K562 (cell line): ENCODE data around the gene OVOL2. TPM values are rescaled to one million over a fixed set of nuclear protein-coding genes. Genes with fewer than 3 reads are reported as not detected.

Experiments
- ATAC-seq: fragments of 200-7000 bp; cut with Tn5 transposase; 3 replicates; pipeline ENCODE4 v1.9.1; 2020; ENCODE audit warnings: moderate library complexity
- BruUV-seq: library from RNA; stranded (reverse); fragments of 400-500 nt; replicated peaks from 2 replicates; lab custom pipeline; 2021; lab: Mats Ljungman, UMichigan
- CTCF ChIA-PET: fragments of 300-600 bp; formaldehyde crosslinking; extraction: SDS; loops from one replicate; lab custom pipeline; 2021; ENCODE audit warnings: low intra/inter-chr PET ratio; lab: Yijun Ruan, JAX
- POLR2A ChIA-PET: fragments of 300-600, 350-650 bp; sonication (Branson Sonifier 250); formaldehyde crosslinking; extraction: SDS; loops from one replicate; lab custom pipeline; 2021; ENCODE audit warnings: antibody characterized with exemption, inconsistent platforms; lab: Yijun Ruan, JAX
- DNase-seq, 4 experiments: peaks; one replicate each; pipeline versions ENCODE4 v3.0.0 to v3.0.0-alpha.2; 2011 to 2018; ENCODE audit warnings: low spot score in 3 of 4, mixed read lengths in 3 of 4; ENCODE audit errors: extremely low read depth in 1 of 4
- FAIRE-seq: peaks from 2 replicates; lab custom pipeline; 2011; peaks lifted over from hg19 to GRCh38; lab: Jason Lieb, UNC
- H2AFZ ChIP-seq: 2 replicates; pipeline ENCODE4 v1.6.0; 2011; ENCODE audit warnings: low read depth, low read length, control low read depth, inconsistent platforms
- H3K27ac ChIP-seq: fragments of 200-600 bp; 3 replicates; pipeline ENCODE4 v1.8.0; 2011; ENCODE audit warnings: low read depth, mild to moderate bottlenecking, control low read depth, inconsistent platforms, low read length, moderate library complexity, mixed read lengths; ENCODE audit errors: extremely low read depth
- H3K27me3 ChIP-seq, 2 experiments: fragments of 300-600 bp in 1 of 2; 2 replicates in 1 of 2; 3 replicates in 1 of 2; pipeline versions ENCODE4 v1.6.0 to v1.8.0; 2011; ENCODE audit warnings: inconsistent platforms in 2 of 2, low read length in 2 of 2, mild to moderate bottlenecking in 1 of 2, mixed read lengths in 1 of 2, moderate library complexity in 1 of 2; ENCODE audit not compliant: control insufficient read depth in 2 of 2, insufficient read depth in 2 of 2
- H3K36me3 ChIP-seq: fragments of 300-600 bp; 3 replicates; pipeline ENCODE4 v1.8.0; 2011; ENCODE audit warnings: mild to moderate bottlenecking, low read length, inconsistent platforms; ENCODE audit not compliant: control insufficient read depth, insufficient read depth
- H3K4me1 ChIP-seq, 2 experiments: fragments of 200-600 bp in 1 of 2; replicated peaks in 1 of 2; 2 replicates in 1 of 2; 3 replicates in 1 of 2; pipeline versions ENCODE4 v1.5.1 to v1.8.0; 2011; ENCODE audit warnings: inconsistent platforms in 2 of 2, low read length in 2 of 2, mild to moderate bottlenecking in 1 of 2, mixed read lengths in 1 of 2, moderate library complexity in 1 of 2; ENCODE audit not compliant: control insufficient read depth in 2 of 2, insufficient read depth in 2 of 2
- H3K4me2 ChIP-seq: 2 replicates; pipeline ENCODE4 v1.6.1; 2011; ENCODE audit warnings: low read length, control low read depth, inconsistent platforms, mixed read lengths; ENCODE audit not compliant: insufficient read depth
- H3K4me3 ChIP-seq: fragments of 200-600 bp; sonication (generic), shearing (Covaris generic); 2 replicates; pipeline ENCODE4 v1.5.1; 2016; ENCODE audit warnings: control low read depth, inconsistent platforms
- H3K79me2 ChIP-seq: fragments of 200-600 bp; 3 replicates; pipeline ENCODE4 v1.8.0; 2011; ENCODE audit warnings: low read length, inconsistent platforms; ENCODE audit not compliant: control insufficient read depth, insufficient read depth
- H3K9ac ChIP-seq, 2 experiments: 2 replicates each; pipeline versions ENCODE4 v1.6.0 to v1.6.1; 2011; ENCODE audit warnings: low read depth in 2 of 2, low read length in 2 of 2, control low read depth in 1 of 2, inconsistent platforms in 1 of 2, mild to moderate bottlenecking in 1 of 2, mixed read lengths in 1 of 2; ENCODE audit not compliant: insufficient read depth in 1 of 2
- H3K9me1 ChIP-seq: one replicate; pipeline ENCODE4 v1.6.0; 2011; ENCODE audit warnings: inconsistent platforms, mild to moderate bottlenecking, low read length, moderate library complexity; ENCODE audit not compliant: control insufficient read depth, insufficient read depth
- H3K9me3 ChIP-seq: replicated peaks from 2 replicates; pipeline ENCODE4 v1.5.1; 2011; ENCODE audit warnings: low read depth, low read length, inconsistent platforms; ENCODE audit not compliant: control insufficient read depth, insufficient read depth
- H4K20me1 ChIP-seq: replicated peaks from 2 replicates; pipeline ENCODE4 v1.6.1; 2011; ENCODE audit warnings: low read length, inconsistent platforms, mixed read lengths; ENCODE audit not compliant: control insufficient read depth, insufficient read depth
- HOXB6 ChIP-seq: fragments of 250-450 bp; sonication (Bioruptor Pico); IDR thresholded peaks from 2 replicates; pipeline ENCODE4 v1.5.1; 2022; ENCODE audit warnings: mild to moderate bottlenecking, borderline replicate concordance
- MAFF ChIP-seq: IDR thresholded peaks from 2 replicates; pipeline ENCODE4 v1.6.1; 2012; ENCODE audit warnings: low read length, improper control_type of control experiment
- THRB ChIP-seq: fragments of 450-650 bp; formaldehyde crosslinking; conservative IDR thresholded peaks from 2 replicates; pipeline ENCODE4 v1.4.0; 2022; ENCODE audit warnings: mild to moderate bottlenecking, missing genetic modification characterization
- WGBS: fragments of 100-300 bp; shearing (Covaris generic); methylation state at CpG from one replicate; pipeline ENCODE4 v1.1.6; 2016; ENCODE audit warnings: low coverage, mixed read lengths; ENCODE audit not compliant: insufficient coverage; ENCODE audit errors: missing lambda C conversion rate; 5-methylcytosine and 5-hydroxymethylcytosine counted together
- in situ Hi-C: fragments of 300-500 bp; cut with MboI; formaldehyde crosslinking; loops from 4 replicates; pipeline ENCODE4 v1.15.0; 2018; ENCODE audit warnings: inconsistent platforms, mixed read lengths
- intact Hi-C: fragments of 100-400 bp; cut with micrococcal nuclease; formaldehyde crosslinking; loops from 2 replicates; pipeline ENCODE4 v1.14.2; 2022
- polyA plus RNA-seq, 8 experiments: library from polyadenylated mRNA; depleted of rRNA in 4 of 8; stranded (reverse) in 5 of 8; unstranded in 3 of 8; fragments of >200 nt; fragmentation: Nextera tagmentation in 2 of 8; fragmentation: Illumina TruSeq in 1 of 8; extraction: Ambion mirVana in 2 of 8; extraction: Trizol in 1 of 8; gene quantifications; 2 replicates each; pipeline versions ENCODE4 v1.2.1 to v1.2.3, GENCODE V29; 2011 to 2014; ENCODE audit warnings: inconsistent platforms in 1 of 8, missing spikeins in 1 of 8
- total RNA-seq, 7 experiments: library from RNA; depleted of rRNA in 6 of 7; stranded (reverse); fragments of >200 nt in 6 of 7; fragmentation: Illumina TruSeq in 2 of 7; extraction: Trizol in 2 of 7; gene quantifications; 2 replicates each; pipeline versions ENCODE4 v1.2.1 to v1.2.3, GENCODE V29; 2011 to 2021; ENCODE audit warnings: low replicate concordance in 1 of 7
- TF ChIP-seq, protein P1 (sequence below): fragments of 250-450 bp; sonication (Bioruptor Pico); IDR thresholded peaks from 2 replicates; pipeline ENCODE4 v1.8.0; 2021; ENCODE audit warnings: moderate library complexity, mild to moderate bottlenecking, inconsistent platforms

OVOL2 gene
- total and polyA plus RNA-seq, 9 of the 15 experiments (the other 6 are each of a cell fraction or from before 2014, with no cell fraction given), result not detected

DNA sequence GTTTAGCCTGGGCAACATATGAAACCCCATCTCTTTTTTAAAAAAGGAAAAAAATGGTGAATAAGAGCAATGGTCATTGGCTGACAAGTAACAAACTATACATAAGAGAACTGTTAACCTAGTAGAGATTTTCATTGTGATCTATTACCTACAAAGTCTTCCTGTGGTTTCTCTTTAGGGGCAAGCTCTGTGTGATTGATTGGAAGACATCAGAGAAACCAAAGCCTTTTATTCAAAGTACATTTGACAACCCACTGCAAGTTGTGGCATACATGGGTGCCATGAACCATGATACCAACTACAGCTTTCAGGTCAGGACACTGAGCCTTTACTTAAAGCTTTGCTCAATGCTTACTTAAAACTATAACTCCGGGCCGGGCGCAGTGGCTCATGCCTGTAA is 69.7 kb downstream of the OVOL2 start (continued):
- TF ChIP-seq THRB, result no peak

DNA sequence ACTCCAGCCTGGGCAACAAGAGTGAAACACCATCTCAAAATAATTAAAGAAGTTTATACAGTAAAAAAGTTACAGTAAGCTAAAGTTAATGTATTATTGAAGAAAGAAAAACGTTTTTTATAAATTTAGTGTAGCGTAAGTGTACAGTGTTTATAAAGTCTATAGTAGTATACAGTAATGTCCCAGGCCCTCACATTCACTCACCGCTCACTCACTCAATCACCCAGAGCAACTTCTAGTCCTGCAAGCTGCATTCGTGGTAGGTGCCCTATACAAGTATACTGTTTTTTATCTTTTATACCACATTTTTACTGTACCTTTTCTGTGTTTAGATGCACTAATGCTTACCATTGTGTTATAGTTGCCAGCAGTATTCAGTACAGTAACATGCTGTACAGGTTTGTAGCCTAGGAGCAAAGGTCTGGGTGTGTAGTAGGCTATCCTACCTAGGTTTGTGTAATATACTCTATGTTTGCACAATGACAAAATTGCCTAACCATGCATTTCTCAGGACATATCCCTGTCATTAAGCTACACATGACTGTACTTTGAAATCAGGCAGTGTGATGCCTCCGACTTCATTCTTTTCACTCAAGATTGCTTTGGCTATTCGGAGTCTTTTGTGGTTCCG is 72.2 kb downstream of the OVOL2 start:
- TF ChIP-seq, protein P1, sequence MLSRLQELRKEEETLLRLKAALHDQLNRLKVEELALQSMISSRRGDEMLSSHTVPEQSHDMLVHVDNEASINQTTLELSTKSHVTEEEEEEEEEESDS (CRISPR knock-in tag), result no peak
- TF ChIP-seq MAFF (no peak), HOXB6 (no peak)
- no peak overlapping the region for H3K27ac ChIP-seq
- H3K9ac ChIP-seq, result no peak overlapping the region
- ChIA-PET POLR2A (interaction anchor here (0.6 kb wide), 1 partner anchor 362 kb away, joined by 4 read pairs; no protein-coding TSS in a partner anchor), CTCF (no interaction called here)
- no peak overlapping the region for H2AFZ ChIP-seq
- ATAC-seq (no peak), FAIRE-seq (no peak), DNase-seq (no peak)
- no peak overlapping the region for H3K4me3 ChIP-seq
- H3K36me3 ChIP-seq, result peaks cover 63% of the 10 kb centered on the region
- H3K79me2 ChIP-seq, result peaks cover 34% of the 10 kb centered on the region
- in situ Hi-C loops (no loop called here), intact Hi-C loops (no loop called here)
- no peaks in the 10 kb centered on the region for H4K20me1 ChIP-seq
- BruUV-seq, result no TSS peak
- 83% methylated on average over 7 of the region's 7 CpGs for WGBS
- no peak overlapping the region for H3K4me2 ChIP-seq
- no peaks in the 10 kb centered on the region for H3K4me1 ChIP-seq
- H3K9me1 ChIP-seq, result no peaks in the 10 kb centered on the region
- H3K9me3 ChIP-seq, result no peaks in the 10 kb centered on the region
- no peaks in the 10 kb centered on the region for H3K27me3 ChIP-seq
